ENCODE results near the gene AMBRA1.

Gene AMBRA1

DNA sequence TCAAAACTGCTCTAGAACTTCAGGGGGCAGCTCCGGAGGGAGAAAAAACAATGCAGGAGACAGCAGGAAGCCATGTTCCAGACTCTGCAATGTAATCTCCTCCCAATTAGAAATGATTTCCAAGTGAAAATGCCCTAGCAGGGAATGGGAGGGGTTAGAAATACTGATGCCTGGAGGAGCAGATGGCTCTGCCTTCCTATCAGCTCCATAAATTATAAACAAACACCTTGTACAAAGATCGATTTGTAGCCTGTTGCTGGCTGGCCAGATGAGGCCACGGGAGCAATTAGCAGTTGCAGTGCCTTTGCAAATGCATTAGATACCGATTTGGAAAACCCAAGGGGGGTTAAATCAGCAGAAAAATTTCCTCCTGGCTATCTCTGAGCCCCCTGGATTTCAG lies 155.6 kb downstream of the AMBRA1 start:
- DNase-seq (ENCODE audit: low spot score), result no peak

DNA sequence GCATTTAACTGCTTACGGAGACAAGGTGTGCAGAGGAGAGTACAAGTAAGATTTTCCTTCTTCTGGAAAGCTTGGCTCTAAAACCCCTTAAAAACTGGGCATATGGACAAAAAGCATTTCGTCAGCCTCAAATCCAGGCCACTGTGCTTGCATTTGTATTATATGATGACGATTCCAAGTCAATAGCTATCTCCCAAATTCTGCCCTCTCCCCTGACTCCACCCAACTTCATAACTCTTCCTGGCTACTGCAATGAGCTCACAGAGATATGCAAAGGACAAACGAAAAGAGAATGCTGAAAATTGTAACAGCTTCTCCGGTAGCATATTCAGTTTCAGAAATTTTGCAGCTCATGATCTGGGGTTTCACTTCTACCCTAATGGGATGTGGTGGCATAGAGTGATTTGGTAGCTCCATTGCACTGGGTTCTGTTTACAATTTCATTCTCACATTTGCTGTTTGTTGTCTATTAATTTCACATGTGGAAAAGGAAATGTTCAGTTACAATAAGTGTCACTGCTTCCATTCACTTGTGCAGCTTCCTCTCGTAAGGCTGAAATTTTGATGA lies 156.6 kb downstream of the AMBRA1 start:
- no peak for DNase-seq (ENCODE audit: low spot score)

DNA sequence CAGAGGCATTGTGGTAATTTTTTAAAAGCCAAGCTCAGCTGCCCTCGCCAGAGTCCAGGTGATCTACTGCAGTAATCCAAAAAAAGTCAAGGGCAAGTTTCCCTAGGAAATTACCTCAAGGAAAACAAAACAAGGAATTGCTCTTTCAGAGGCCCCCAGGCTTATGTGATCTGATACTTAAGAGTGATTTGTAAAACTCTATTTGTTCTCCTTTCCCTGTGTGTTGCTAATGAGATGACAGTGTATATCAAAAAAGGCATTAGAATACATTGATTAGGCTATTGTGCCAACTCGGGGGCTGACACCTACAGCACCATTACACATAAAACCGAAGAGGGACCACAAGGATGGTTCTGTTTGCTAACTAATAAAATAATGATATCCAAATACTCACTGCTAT lies 157.7 kb downstream of the AMBRA1 start:
- DNase-seq (ENCODE audit: low spot score), result no peak

DNA sequence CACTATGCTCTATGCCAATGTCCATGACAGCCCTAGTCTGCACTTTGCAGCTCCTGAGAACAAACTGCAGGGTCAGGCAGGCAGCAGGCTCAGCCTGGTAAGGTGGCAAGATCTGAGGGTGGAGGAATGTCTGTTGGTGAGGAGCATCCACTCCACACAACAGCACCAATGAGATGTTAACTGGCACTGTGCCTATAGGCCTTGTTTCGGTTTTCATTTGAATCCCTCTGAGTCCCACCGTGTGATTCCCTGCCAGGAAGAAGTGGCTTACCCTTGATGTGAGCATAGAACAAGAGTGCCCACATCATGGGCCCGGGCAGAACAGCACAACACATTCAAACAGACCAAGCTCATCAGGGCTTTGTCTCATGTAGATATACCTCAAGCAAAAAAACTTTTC lies 158.1 kb downstream of the AMBRA1 start:
- DNase-seq (ENCODE audit: low spot score), result no peak

DNA sequence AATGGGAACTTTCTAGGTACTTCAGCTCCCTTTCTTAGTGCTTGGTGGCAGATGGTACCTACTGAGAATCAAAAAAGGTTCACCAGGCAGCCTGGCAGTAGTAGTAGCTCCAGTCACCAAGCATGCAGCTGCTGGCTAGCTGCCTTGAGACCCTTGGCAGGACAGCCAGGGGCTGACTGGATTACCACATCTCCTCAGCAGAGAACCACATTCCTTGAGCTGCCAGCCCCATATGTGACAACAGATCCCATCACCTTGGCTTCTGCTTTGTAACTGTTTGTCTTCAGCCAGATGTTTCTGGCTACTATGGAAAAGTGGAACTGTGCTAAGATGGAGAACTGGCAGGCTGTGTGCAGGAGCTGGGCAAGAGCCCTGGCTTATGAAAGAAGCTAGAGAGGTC lies 162.6 kb downstream of the AMBRA1 start:
- no peak for DNase-seq (ENCODE audit: low spot score)

DNA sequence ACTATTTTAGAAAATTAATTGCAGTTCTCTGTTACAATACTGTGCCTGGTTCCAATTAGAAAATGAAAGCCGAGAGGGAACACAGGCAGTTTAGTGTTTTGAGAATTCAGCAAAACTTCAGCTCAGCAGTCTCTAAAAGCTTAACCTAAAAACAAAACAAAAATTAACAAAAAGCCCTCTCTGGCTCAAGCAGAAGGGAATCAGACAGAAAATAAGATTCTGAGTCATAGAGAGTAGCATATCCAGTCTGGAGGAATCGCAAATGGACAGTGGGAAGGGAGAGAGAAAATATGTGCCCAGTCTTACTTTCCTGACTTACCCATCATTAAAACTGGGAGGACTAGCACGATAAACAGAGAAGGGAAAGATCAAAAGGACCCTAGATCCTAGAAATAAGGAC lies 164.1 kb downstream of the AMBRA1 start:
- DNase-seq (ENCODE audit: low spot score), result no peak

DNA sequence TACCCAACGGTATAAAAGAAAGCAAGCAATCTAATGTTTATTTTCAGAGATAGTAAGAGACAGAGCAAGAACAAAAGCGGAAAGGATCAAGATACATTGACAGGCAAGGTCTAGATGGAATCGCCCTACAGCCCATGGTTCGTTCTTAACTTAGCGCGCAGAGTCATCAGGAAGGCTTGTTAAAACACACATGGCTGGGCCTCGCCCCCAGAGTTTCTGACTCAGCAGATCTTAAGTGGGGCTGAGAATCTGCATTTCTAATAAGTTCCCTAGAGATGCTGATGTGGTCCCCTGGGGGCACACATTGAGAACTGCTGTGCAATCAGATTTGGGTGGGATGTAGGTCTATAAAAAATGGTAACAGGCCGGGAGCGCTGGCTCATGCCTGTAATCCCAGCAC lies 166.5 kb downstream of the AMBRA1 start:
- no peak for DNase-seq (ENCODE audit: low spot score)

DNA sequence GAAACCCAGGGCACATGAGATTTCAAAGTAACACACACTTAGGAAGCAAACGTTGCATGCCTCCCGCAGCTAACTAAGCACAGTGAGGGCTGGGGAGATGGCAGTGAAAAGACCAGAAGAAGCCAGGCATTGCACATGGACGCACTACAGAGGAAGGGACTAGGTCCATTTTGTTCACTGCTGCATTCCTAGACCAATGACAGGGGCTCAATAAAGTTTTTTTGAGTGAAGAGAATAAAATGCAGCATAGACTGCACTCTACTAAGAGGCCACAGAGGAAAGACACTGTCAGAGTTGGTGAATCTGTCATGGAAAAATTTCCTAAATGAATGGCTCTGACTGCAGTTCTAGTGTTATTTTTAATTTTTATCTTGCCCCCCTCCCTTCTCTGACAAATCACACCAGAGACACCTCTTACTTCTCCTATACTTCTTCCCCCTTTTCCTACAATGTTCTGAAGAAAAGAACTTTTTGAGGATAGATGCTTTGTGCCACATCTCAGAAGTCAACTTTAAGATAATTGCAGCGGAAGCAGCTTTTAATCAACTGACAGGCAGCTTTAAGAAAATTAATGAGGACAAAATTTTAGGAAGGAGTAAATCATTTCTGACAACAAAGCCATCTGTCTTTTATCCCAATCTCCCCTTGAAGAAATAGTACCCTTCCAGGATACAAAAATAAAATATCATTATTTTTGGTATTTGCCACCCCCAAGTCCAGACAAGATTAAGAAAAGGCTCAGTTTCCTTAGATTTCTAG lies 167.4 kb downstream of the AMBRA1 start:
- DNase-seq (ENCODE audit: low spot score), result no peak

DNA sequence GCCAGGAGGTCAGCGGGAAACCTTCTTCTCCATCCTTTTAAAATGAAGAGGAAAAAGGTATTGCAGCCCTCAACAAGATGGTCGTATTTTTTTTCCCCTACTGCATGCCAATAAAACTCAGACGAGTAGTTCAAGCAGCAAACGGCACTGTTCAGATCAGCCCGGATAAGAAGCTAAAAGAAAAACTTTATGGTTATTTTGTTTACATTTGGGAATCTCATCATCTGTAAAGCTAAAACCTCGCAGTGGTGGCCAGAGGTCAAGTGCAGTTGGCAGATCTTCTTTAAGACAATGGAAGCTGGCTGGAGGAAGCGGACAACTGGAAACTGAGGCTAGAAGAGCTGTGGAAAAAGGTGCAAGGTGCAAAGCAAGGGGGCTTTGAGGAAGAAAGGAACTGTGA lies 171.2 kb downstream of the AMBRA1 start:
- DNase-seq (ENCODE audit: low spot score), result no peak

DNA sequence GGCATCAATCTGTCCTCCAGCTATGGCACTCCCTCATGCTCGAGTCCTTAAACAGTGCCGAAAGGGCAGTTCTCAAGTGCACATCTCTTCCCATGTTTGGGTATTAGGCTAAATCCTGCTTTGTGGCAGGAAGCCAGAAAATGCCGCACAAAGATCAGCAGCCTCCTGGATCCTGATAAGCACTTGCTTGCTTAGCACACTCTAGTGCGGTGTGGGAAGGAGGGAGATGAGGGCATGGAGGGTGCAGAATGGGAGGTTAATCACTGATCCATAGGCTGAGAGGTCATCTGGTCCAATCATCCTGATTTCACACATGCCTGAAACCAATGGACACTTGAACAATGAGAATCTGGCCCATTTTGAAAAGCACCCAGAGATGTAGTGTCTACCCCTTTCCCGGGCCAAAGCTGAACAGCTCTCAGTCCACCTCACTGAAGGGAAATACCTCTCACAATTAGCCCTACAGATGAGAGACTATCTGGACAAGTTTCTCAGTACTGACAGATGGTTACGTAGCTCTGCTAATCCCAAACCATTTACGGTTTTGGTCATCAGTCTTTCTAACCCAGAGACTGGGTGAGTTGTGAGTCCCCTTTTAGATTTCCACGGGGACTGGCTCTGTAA lies 172.5 kb downstream of the AMBRA1 start:
- DNase-seq (ENCODE audit: low spot score), result no peak

DNA sequence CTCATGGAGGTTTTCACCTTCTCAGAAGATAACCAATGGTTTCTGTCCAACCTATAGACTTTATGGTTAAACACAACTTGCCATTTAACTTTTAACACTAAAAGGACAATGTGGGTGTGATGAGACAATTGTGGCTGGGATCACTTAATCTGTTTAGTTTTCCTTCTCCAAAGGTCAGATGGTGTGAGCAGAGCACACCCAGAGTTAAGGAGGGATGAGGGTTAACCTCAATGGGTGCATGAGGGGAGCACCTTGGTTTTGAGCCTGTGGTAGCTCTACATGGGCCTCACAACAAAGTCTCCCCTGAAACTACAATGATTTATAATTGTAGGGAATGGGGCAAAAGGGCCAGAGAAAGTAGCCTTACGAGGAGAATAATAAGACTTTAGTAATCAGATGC lies 173.3 kb downstream of the AMBRA1 start:
- no peak for DNase-seq (ENCODE audit: low spot score)

DNA sequence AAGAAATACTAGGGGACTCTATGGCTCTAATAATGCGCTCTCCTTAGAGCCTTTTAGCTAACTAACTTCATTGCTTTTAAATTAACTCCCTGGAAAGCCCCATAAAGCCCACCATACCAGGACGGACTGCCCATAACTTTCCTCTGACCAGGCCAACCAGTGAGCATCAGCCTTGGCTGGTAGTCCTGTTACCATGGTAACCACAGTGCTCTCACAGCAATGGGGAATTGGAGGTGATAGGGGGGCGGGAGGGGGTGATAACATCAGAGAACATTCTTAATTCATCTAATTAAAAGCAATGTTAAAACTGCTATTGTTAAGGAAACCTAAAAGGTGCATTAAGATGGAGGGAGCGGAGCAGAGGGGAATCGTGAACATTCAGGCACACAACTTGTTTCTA lies 175.1 kb downstream of the AMBRA1 start:
- DNase-seq (ENCODE audit: low spot score), result no peak

DNA sequence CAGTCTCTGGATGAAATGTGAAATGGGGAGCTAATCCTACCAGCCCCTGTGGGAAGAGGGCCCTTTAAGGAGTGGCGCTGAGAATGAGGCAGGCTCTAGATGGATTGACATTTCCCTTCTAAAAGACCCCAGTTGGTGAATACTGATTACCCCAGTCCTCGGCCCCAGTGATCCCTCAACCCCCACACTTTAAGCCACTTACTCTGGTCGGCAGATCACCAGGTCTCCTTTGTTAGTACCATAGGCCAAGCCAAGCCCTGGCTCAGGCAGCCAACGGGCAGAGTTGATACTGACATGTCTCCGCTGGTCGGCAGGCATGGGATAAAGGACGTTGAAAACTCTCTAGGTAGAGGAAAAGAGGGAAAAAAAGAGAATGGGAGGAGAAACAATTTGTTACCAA lies 176.1 kb downstream of the AMBRA1 start:
- DNase-seq (ENCODE audit: low spot score), result no peak

DNA sequence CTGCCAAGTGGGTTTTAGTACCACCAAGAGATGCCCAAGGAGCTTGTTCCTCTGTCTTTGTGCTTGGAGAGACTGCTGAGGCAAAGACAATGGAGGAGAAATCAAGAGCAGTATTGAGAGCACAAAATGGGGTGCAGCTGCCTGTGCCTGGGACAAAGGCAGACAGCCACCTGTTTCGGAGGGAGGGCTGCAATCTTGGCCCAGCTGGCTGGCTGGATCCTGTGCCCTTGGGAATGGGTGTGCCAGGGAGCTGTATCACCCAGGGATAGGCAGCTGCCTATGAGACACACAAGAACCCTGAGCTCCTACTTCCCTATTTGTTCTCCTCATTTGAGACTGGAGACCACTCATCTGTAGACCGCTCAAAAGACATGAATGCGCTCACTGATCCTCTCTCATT lies 178.9 kb downstream of the AMBRA1 start:
- no peak for DNase-seq (ENCODE audit: low spot score)

DNA sequence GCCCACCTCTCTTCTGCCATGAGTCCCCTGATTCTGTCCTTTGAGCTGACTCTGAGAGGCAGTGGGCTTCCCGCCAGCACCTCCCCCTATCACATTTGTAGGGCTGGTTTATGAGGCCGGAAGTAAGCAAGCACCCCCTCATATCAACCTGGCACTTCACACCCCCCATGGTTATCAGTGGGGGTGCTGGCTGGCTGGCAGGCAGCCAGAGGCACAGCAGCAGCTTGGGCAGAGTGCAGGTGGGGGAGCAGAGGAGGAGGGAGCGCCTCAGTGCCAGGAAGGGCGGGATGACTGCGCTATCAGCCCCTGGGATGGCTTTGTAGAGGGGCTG lies 179.4 kb downstream of the AMBRA1 start:
- DNase-seq (ENCODE audit: low spot score), result no peak

DNA sequence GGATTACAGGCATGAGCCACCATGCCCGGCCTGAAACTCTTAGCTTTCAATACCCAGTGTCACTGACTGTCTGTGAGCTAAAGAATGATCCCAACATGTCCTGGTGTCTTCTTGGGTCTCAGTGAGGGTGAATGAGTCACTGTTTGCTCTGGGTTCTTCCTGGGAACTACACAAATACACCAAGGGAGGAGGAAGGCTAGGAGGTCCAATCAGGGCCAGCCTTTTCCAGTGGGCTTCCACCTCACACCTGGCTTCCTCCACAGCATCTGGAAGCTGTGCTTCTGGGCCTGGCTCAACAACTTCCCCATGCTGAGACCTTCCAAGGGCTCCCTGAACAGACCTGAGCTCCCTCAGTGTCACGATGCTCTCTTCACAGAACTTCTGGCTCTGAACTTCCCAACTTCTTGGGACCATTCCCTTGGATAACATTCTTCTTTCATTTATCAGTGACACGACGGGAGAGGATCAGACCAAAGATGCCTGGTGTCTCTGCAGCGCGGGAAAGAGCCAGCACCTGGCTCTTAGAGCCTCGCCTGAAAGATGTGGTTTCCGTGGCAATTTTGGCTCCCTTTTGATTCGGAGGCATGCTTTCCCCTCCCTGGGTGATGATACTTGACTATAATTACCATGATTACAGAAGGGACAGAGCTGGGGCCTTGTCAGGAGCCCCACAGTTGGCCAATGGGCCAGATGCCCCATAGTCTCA lies 179.9 kb downstream of the AMBRA1 start:
- DNase-seq (ENCODE audit: low spot score), result no peak

DNA sequence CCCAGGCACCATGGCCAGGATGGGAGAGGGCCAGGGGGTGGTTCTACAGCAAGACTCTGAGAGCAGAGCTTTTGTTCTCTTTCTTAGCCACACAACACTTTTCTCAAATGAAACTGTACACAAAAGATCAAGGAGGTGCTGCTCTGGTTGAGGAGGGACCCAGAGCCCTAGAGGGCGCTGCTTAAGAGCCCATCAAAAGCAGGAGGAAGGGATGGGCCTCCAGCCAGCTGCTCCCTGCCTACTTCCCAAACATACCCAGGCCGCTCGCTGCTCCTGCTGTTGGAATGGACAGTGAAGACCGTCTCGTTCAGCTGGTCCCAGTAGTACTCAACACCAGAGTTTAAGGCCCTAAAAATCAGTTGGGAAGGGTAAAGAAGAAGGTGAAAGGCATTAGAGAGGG lies 183.8 kb downstream of the AMBRA1 start:
- DNase-seq (ENCODE audit: low spot score), result no peak

DNA sequence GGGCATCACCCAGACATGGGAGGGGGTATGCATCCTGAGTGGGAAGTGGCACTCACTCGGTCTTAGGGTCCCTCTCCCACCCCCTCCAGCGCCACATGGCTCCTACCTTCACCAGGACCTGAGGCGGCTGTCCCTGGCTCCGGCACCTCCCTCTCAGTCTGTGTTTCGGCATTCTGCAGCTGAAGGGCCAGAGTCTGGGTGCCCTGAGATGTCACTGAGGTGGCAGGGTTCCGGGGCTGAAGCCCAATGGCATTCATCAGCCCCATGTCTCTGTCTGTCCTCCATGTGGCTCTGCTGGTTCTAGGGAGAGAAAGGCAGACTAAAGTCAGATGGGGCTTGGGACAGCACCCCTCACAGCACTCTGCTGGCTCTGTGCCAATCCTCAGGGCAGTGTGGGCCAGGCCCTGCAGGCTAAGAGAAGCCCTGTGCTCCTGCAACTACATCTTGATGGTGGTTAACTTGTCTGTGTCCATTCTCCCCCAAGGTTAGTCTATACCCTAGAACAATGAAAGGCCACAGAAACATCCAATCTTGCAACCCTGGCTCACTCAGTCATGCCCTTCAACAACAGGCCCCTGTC lies 185.3 kb downstream of the AMBRA1 start:
- no peak for DNase-seq (ENCODE audit: low spot score)

DNA sequence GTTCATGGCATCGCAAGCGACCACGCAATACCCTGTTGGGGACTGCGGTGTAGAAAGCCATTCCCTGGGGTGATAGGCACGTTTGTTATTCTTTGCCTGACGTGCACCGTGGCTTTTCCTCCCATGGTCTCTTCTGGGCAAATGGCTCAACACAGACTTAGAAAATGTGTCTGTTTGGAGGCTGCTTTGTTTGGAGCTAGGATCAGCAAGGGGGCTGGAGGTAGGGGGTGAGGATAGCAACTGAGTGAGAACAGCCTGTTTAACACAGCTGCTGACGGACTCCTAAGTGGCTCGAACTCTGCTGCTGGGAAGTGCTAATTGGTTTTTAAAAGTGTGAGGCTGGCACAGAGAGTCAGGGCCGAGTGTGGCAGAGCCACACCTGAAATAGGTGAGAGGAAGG lies 186.2 kb downstream of the AMBRA1 start:
- DNase-seq (ENCODE audit: low spot score), result no peak

DNA sequence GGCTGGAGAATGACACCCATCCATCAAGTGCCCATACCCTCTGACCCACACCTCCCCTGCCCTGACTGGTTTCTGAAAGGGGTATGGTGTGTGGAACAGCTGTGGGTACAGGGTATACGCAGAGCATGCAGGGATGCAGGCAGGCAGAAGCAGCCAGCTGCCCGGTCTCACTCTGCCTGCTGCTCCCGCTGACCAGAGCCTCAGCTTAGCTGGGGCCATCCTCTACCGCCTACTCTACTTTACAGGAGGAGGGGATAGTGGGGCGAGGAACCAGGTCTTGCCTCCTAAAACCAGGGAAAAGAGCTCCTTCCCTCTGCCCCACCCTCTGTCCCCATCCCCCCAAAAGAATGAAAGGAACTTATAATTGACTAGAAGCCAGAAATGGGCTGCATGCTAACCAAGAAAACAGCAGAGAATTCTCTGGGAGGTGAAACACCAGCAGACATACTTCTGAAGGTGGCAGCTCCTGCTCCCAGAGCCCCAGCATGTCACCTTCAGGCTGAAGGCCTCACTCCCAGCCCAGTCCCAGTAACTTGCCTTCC lies 189.3 kb downstream of the AMBRA1 start:
- DNase-seq (ENCODE audit: low spot score), result no peak

DNA sequence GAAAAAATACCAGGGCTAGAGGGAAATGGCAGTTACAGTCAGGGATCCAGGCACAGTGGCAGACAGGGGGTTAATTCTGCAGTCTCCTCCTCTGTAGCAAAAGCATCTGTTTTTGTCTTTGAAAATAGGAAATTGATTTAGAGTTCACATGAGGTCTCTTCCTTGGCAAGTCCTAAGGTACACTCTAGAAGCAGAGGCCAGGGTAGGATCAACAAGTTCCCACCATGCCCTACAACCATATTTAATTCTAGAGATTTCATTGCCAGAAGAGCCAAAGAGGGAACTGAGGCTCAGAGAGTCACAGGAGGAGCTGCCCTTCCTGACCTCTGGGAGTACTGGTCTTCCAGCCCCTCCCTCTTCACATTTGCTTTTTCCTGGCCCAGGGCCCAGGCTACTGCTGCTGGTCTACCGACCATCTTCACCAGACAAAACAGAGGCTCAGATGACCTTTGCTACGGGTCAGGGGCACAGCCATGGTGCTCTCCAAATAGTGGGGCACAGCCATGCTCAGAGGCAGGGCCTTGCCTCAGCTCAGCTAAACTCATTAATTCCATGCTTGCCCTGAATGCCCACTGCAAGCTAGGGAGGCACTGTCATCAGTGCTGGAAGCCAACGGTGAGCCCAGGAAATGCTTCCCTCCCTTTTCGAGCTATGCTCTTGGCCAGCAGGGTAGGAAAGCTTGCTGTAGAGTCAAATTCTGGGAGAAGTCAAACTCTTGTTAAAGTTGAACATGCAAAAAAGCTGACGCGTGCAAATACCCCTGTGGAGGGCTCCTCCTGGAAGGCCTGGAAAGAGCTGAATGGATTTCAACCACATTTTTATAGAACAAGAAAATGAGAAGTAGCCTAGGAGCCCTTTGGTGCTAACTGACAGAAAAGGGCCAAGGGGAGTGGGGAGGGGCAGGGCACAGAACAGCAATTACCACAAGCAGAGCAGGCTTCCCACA lies 190.6 kb downstream of the AMBRA1 start:
- DNase-seq (ENCODE audit: low spot score), result no peak
